Measurements from ENCODE around the gene RBM15B. TPM values are rescaled to one million over a fixed set of nuclear protein-coding genes. Genes with fewer than 3 reads are reported as not detected.

Gene RBM15B
- total and polyA plus RNA-seq, 4 donors, result 8.4 to 31.8 (median 17.7) TPM

DNA sequence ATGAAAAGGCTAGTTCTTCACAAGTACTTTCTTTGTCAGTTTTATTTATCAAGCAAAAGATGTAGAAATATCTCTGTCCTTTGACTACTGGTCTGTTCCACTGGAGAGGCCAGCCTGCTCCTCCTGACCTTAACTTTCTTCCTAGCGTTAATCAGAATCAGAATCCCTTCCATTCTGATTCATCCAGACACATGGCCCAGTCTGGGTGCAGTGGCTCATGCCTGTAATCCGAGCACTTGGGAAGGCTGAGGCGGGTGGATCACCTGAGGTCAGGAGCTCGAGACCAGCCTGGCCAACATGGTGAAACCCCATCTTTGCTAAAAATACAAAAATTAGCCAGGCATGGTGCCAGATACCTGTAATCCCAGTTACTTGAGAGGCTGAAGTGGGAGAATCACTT is 38.0 kb upstream of the RBM15B start:
- no peak overlapping the region for H3K4me3 ChIP-seq
- DNase-seq (no peak), ATAC-seq (ENCODE audit: insufficient read depth, low FRiP score) (no peak)
- 86 to 93% methylated on average over 4 of the region's 4 CpGs for WGBS, 2 donors
- no peak overlapping the region for H3K9ac ChIP-seq (ENCODE audit: insufficient read depth in 1 of 2, low read length in 2 of 2)
- peaks cover 0 to 9% (median 0%) of the 10 kb centered on the region in 5 donors for H3K4me1 ChIP-seq (ENCODE audit: control insufficient read depth in 5 of 5, insufficient read depth in 5 of 5, low read length in 5 of 5)
- H3K9me3 ChIP-seq (ENCODE audit: control insufficient read depth in 4 of 4, insufficient read depth in 3 of 4, low read length in 3 of 4), result no peaks in the 10 kb centered on the region
- no peaks in the 10 kb centered on the region for H3K27me3 ChIP-seq (ENCODE audit: control insufficient read depth in 3 of 3, insufficient read depth in 3 of 3, low read length in 2 of 3)
- no peak for TF ChIP-seq CTCF (IDR thresholded peaks at IDR 0.05; ENCODE audit: control extremely low read depth, extremely low read depth)
- H3K36me3 ChIP-seq (ENCODE audit: control insufficient read depth in 4 of 4, insufficient read depth in 4 of 4, low read length in 4 of 4), result no peaks in the 10 kb centered on the region
- no peak overlapping the region for H3K27ac ChIP-seq (ENCODE audit: low read depth in 1 of 2, low read length in 1 of 2)

DNA sequence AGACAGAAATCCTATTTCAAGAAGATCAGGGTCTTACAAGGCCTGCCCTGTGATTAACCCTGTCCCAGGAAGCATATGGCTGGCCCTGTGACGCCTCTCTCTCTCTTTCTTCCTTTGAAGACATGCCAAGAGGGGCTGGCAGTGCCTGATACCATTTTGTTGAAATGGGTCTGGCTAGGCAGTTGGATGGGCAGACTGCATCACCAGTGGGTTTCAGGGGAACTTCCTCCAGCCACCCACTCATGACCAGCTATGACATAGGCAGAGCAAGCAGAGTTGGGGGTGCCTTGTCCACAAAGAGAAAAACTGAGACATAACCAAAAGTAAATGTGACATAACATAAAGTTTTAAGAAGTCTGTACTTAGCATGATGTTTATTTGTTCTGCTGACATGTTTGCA is 37.4 kb upstream of the RBM15B start:
- Histone ChIP-seq H3K27me3 (ENCODE audit: control insufficient read depth in 3 of 3, insufficient read depth in 3 of 3, low read length in 2 of 3) (no peaks in the 10 kb centered on the region), H3K4me1 (ENCODE audit: control insufficient read depth in 5 of 5, insufficient read depth in 5 of 5, low read length in 5 of 5) (peaks cover 0 to 9% (median 0%) of the 10 kb centered on the region in 5 donors), H3K36me3 (ENCODE audit: control insufficient read depth in 4 of 4, insufficient read depth in 4 of 4, low read length in 4 of 4) (no peaks in the 10 kb centered on the region), H3K9me3 (ENCODE audit: control insufficient read depth in 4 of 4, insufficient read depth in 3 of 4, low read length in 3 of 4) (no peaks in the 10 kb centered on the region), H3K9ac (ENCODE audit: insufficient read depth in 1 of 2, low read length in 2 of 2) (no peak overlapping the region), H3K27ac (ENCODE audit: low read depth in 1 of 2, low read length in 1 of 2) (no peak overlapping the region), H3K4me3 (no peak overlapping the region)
- WGBS, 2 donors, result 53 to 57% methylated on average over 1 of the region's 1 CpG
- ATAC-seq (ENCODE audit: insufficient read depth, low FRiP score) (no peak), DNase-seq (peak in 2 of 3 donors; percentile 19 to 22)
- no peak for TF ChIP-seq CTCF (IDR thresholded peaks at IDR 0.05; ENCODE audit: control extremely low read depth, extremely low read depth)

GRCh38 chr3:51354172-51354571 is 36.9 kb upstream of the RBM15B start:
- Histone ChIP-seq H3K4me3 (no peak overlapping the region), H3K27ac (ENCODE audit: low read depth in 1 of 2, low read length in 1 of 2) (no peak overlapping the region), H3K27me3 (ENCODE audit: control insufficient read depth in 3 of 3, insufficient read depth in 3 of 3, low read length in 2 of 3) (no peaks in the 10 kb centered on the region), H3K9ac (ENCODE audit: insufficient read depth in 1 of 2, low read length in 2 of 2) (no peak overlapping the region), H3K4me1 (ENCODE audit: control insufficient read depth in 5 of 5, insufficient read depth in 5 of 5, low read length in 5 of 5) (peaks cover 0 to 9% (median 0%) of the 10 kb centered on the region in 5 donors), H3K9me3 (ENCODE audit: control insufficient read depth in 4 of 4, insufficient read depth in 3 of 4, low read length in 3 of 4) (no peaks in the 10 kb centered on the region), H3K36me3 (ENCODE audit: control insufficient read depth in 4 of 4, insufficient read depth in 4 of 4, low read length in 4 of 4) (no peaks in the 10 kb centered on the region)
- 87 to 92% methylated on average over 2 of the region's 2 CpGs for WGBS, 2 donors
- ATAC-seq (ENCODE audit: insufficient read depth, low FRiP score) (no peak), DNase-seq (no peak)
- no peak for TF ChIP-seq CTCF (IDR thresholded peaks at IDR 0.05; ENCODE audit: control extremely low read depth, extremely low read depth)
